Astrocyte of the cerebellum (primary cell): ENCODE data around the gene SLC5A2.
A peak's percentile ranks its signal among the peaks of the same experiment; 100 is the strongest.

ENCODE experiments used
- DNase-seq: peaks from one replicate; pipeline ENCODE4 v3.0.0-alpha.2; 2011; ENCODE audit warnings: low read depth
- H3K4me3 ChIP-seq: 2 replicates; pipeline ENCODE4 v1.5.1; 2011; ENCODE audit warnings: mild to moderate bottlenecking, low read depth, low read length, moderate library complexity
- CTCF ChIP-seq: IDR thresholded peaks from 2 replicates; pipeline ENCODE4 v1.5.1; 2012; ENCODE audit warnings: low read length, low read depth, moderate library complexity, mild to moderate bottlenecking; ENCODE audit errors: missing control alignments
- in situ Hi-C: cut with HindIII; loops from 2 replicates; pipeline ENCODE4 v1.10.0; 2017; ENCODE audit warnings: low sequenced_read_pairs

SLC5A2 gene

GRCh38 chr16:31459687-31460581, 23.0 kb upstream of the SLC5A2 start:
- DNase-seq, result peak; percentile 97
- in situ Hi-C loops, result loop anchor here (10.0 kb wide), 1 partner anchor 265 kb away; no protein-coding TSS in a partner anchor
- no peak for TF ChIP-seq CTCF
- peak overlapping the region; percentile 82 for H3K4me3 ChIP-seq

DNA sequence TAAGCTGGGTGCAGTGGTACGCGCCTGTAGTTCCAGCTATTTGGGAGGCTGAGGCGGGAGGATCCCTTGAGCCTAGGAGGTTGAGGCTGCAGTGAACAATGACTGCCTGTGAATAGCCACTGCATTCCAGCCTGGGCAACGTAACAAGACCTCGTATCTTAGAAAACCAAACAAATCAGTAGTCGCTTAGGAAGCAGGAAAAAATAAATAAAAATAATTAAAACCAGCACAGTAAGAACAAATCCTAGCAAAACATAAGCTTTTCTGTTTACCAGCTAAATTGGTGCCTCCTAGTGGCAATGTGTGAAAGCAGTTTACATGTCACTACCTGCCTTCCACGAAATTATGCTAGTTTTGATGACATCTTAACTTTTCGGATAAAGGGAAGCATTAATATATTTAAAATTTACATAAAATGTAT, 22.3 kb upstream of the SLC5A2 start:
- peak; percentile 68 for TF ChIP-seq CTCF
- no peak for DNase-seq
- H3K4me3 ChIP-seq, result peak overlapping the region; percentile 58
- in situ Hi-C loops, result no loop called here

- in situ Hi-C loops, result no loop called here
- H3K4me3 ChIP-seq, result no peak overlapping the region
- DNase-seq, result no peak
- no peak for TF ChIP-seq CTCF
Measured at GRCh38 chr16:31461201-31461920, 21.6 kb upstream of the SLC5A2 start.

GRCh38 chr16:31461921-31462804, 20.8 kb upstream of the SLC5A2 start:
- DNase-seq, result no peak
- in situ Hi-C loops, result no loop called here
- H3K4me3 ChIP-seq, result no peak overlapping the region
- TF ChIP-seq CTCF, result no peak

DNA sequence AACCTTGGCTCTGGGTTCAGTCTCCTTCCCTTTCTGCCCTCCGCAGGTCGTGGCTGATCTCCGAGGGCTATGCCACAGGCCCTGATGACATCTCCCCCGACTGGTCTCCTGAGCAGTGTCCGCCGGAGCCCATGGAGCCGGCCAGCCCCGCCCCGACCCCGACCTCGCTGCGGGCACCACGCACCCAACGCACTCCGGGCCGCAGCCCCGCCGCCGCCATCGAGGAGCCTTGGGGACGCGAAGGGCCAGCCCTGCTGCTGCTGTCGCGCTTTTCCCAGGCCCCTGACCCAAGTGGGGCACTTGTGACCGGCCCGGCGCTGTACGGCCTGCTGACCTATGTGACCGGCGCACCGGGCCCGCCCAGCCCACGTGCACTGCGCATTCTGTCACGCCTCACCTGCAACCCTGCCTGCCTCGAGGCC, 18.6 kb upstream of the SLC5A2 start:
- in situ Hi-C loops, result no loop called here
- no peak for DNase-seq
- no peak for TF ChIP-seq CTCF
- no peak overlapping the region for H3K4me3 ChIP-seq

DNA sequence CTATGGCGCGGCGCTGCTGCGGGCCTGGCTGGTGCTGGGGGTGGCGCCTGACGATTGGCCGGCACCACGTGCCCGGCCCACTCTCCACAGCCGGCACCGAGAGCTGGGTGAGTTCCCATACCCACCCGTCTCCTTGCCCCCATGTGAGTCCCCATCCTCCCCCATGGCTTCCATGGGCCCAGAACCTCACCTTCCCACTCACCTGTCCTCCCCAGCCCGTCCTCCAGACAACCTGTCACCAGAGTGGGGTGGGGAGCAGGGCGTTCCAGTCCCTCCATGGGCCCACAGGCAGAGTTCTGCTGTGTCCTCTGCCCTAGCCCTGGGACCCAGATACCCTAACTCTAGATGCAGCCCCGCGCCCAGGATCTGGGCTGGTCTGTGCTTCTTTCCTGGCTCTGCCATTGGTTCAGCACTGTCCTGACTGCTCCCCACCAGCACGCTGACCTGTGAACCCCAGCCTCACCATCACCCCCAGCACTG, 18.1 kb upstream of the SLC5A2 start:
- in situ Hi-C loops, result no loop called here
- no peak for DNase-seq
- TF ChIP-seq CTCF, result no peak

More for the DNA sequence above, 18.1 kb upstream of the SLC5A2 start:
- H3K4me3 ChIP-seq, result no peak overlapping the region
